NCI-H226 (cell line): ENCODE results near the gene SH3RF3.

Source experiments
- DNase-seq: peaks from one replicate; pipeline ENCODE4 v3.0.0-alpha.2; 2015

Gene SH3RF3

GRCh38 chr2:109422758-109423500 is 293.9 kb downstream of the SH3RF3 start:
- DNase-seq = no peak

DNA sequence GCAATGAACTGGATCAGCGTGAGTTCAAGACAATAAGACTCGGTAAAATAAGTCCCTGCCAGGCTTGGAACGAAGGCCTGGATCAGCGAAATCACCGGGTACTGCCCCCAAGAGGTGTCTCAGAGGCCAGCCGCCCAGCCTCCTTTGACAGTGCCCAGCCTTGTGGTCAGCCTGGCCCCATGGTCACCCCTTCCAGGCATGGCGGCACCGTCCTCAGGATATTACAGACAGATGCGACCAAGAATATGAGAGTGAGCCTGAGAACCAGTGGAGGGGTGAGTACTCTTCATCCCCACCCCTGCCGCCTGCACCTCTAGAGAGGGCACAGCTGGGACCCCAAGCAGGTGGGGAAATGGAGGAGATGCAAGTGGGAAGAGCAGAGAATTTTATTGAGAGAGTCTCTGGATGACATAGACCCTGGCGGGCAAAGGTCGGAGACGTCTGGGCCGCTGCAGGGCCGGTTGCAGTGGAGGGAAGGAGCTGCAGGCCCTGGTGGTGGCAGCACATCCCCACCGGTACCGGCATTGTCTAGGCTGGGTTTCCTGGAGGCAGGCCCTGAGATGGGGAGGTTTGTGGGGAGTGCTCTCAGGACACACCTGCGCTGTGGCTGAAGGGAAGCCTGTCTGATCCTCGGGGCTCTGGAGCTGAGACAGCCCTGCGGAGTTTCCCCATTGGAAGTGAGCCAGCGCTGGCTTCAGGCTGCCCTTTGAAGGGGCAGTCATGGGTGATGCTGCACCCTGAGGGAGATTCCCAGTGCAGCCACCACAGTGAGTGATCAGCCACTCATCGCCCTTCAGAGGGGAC is 294.8 kb downstream of the SH3RF3 start:
- no peak for DNase-seq

DNA sequence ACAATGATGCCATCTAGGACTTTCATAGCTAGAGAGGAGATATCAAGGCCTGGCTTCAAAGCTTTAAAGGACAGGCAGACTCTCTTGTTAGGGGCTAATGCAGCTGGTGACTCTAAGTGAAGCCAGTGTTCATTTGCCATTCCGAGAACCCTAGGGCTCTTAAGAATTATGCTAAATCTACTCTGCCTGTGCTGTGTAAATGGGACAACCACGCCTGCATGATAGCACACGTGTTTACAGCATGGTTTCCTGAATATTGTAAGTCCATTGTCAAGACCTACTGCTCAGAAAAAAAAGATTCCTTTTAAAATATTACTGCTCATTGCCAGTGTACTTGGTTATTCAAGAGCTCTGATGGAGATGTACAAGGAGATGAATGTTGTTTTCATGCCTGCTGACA is 296.4 kb downstream of the SH3RF3 start:
- DNase-seq = no peak

- no peak for DNase-seq
Observed at GRCh38 chr2:109427661-109428091, 298.7 kb downstream of the SH3RF3 start.

DNA sequence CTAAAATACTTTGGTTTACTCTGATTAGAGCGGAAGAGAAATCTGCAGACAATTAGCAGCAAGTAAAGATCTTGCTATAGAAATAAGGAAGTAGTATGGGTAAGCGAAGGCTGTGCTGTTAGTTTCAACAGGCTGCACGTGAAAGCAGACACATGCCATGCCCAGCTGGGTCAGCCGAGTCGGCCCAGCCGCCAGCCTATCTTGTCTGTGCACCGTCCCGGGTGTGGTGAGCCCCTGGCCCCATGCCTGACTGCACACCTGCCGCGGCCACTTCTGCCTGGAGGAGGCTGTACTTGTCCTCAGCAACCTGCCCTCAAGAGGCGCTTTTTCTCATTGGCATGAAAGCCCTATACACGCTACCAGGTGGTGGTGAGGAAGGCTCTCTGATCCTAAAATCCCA is 299.3 kb downstream of the SH3RF3 start:
- no peak for DNase-seq

DNA sequence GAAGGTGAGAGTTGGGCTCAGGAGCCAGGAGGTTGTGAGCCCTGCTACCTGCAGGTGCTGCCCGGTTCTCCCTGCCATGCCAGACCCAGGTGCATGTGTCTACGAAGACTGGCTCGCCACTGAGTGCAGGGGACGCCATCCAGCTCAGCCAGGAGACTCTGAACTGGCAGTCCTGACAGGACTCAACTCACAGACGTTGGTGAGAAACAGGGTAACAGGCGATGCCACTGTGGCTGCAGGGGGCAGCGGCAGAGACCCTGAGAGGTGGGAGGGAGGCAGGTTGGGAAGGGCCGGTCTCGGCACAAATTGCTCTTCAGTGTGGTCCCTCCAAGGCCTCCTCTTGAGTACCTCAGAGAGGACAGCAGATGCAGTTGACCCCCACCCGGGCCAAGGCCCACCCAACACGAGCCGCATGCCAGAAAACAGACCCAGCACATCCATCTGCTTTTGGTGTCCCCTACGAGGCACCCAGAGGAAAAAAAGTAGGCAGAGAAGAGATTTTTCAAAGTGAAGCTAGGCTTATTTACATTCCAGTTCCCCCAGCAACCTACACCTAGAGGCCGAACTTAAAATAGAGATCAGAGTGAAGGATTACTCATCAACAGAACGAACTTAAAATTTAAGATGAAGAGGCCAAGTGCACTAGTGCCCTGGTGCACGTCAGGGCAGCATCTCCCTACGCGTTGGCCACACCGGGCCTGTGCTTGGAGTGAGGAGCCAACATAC is 300.0 kb downstream of the SH3RF3 start:
- DNase-seq = no peak

DNA sequence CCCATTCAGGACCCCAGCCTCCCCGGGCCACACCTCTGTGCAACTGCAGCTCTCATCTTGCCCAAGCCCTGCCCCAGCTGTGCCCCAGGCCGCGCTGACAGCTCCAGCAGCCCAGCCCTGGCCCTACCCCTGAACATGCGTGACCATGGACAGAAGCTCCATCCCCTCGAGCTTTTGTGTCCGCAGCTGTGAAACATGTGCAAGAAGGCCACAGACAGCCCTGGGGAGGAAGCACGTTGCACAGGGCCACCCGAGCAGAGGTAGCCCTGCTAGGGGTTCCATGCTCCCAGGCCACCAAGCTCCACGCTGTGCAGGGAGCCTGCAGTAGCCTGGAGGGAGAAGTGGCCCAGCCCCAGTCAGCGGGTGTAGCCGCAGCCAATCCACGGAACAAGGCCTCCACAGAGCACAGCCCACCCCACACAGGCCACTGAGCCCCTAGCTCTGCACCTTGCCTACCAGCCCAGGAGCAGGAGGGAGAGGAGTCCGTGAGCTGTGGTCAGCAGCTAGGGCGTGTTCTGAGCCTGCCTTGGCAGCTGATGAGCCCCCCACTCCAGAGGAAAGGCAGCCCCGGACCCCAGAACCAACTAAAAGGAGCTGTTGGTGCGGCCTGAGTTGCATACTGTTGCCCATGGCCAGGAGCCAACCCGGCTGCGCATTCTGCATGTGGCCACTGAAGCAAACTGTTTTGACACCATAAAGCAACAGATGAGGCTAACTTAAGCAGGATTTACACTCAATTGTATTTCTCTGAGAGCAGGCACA is 300.7 kb downstream of the SH3RF3 start:
- no peak for DNase-seq

- no peak for DNase-seq
Observed at GRCh38 chr2:109430329-109430636, 301.3 kb downstream of the SH3RF3 start.

- no peak for DNase-seq
Observed at GRCh38 chr2:109432421-109432820, 303.4 kb downstream of the SH3RF3 start.

DNA sequence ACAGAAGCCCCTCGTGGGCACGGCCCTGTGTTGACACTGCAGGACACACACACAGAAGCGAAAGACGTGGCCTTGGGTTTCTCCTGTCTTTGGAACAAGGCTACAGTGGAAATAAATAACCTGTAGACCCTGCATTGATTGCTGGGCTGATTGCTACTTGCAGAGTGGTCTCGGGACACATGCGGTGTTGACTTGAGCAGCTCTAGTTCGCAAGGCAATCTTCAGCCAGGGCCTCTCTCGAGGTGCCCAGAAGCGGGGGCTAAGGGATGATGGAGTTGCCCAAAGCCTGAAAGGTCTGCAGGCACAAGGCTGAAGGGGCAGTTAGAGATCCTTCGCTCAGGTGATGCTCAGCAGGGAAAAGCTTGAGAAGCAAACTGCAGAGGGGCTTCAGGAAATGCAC is 304.5 kb downstream of the SH3RF3 start:
- no peak for DNase-seq

DNA sequence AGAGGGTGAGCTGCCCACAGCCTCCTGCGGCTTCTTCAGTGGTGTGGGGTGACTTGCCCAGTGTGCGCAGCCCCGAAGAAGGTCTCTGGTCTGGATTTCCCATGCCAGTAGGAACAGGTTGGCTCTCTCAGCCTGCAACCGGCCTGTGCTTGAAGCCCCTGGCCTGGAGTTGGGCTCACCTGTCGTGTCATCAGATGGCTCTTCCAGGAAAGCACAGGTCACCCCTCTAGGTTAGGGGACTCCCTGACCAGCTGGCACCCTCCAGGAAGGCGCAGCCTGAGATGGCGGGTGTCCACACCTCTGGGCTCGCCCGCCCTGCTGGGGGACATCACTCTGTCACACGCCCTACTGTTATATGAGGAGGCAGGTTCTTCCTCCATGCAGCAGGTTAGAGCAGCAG is 304.9 kb downstream of the SH3RF3 start:
- no peak for DNase-seq

GRCh38 chr2:109434351-109434750 is 305.3 kb downstream of the SH3RF3 start:
- DNase-seq = no peak

GRCh38 chr2:109435066-109435690 is 306.2 kb downstream of the SH3RF3 start:
- no peak for DNase-seq

DNA sequence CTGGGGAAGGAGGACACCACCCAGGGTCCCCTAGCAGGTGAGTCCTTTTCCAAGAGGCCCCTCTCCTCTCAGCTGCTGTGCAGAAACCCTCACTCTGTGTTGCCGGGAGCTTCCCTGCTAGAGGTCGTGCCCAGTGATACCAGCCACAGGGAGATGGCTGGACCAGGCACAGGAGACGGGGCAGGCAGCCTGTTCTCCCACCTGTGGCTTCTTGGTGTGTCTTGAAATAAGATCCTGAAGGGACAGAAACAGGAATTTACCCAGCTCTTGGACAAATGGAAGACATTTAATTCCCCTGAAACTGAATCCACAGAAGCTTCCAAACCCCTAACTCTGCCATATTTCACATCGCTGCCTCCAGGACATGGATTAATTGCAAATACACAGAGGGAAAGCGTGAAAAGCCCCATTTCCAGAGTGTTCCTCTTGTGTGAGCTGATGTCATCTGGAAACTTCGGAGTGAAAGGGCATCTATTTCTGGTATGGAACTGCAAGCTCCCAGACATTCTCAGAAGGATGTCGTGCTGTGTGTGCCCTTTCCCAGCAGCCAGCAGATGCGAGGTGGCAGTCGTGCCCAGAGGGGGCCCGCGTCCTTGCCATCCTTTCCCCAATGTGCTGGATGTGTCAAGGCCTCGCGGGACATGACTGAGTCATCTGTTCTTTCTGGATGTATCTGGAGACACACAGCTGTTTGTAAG is 307.0 kb downstream of the SH3RF3 start:
- DNase-seq = no peak

GRCh38 chr2:109436610-109437225 is 307.7 kb downstream of the SH3RF3 start:
- DNase-seq = no peak

GRCh38 chr2:109437325-109438090 is 308.5 kb downstream of the SH3RF3 start:
- DNase-seq = no peak

- no peak for DNase-seq
Observed at GRCh38 chr2:109438146-109438545, 309.1 kb downstream of the SH3RF3 start.

- DNase-seq = peak; percentile 19
Observed at GRCh38 chr2:109438773-109439389, 309.9 kb downstream of the SH3RF3 start.

DNA sequence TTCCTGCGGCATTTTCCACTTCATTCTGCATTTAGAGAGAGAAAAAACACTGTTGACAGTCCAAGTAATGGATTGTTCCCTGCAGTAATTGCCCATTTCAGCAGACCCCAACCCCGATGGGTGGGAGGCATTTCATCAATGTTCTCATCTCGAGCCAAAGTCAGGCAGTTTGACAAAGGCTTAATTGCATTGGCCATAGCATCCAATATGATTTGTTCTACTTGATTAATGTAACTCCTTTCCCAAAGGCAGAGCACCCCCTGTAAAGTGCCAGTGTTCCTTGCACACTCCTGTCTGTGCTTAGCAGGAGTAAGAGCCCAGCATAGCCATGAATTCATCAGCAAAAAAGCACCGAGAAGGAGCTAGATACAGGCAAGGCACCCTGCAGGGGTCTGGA is 310.4 kb downstream of the SH3RF3 start:
- DNase-seq = no peak

- DNase-seq = no peak
Observed at GRCh38 chr2:109439986-109440385, 311.0 kb downstream of the SH3RF3 start.
